Measurements from ENCODE around the gene DIPK1C. TPM values are rescaled to one million over a fixed set of nuclear protein-coding genes. Genes with fewer than 3 reads are reported as not detected.

Gene DIPK1C
- total and polyA plus RNA-seq, 2 experiments from 2014 or later: 0.28 to 0.40 TPM

DNA sequence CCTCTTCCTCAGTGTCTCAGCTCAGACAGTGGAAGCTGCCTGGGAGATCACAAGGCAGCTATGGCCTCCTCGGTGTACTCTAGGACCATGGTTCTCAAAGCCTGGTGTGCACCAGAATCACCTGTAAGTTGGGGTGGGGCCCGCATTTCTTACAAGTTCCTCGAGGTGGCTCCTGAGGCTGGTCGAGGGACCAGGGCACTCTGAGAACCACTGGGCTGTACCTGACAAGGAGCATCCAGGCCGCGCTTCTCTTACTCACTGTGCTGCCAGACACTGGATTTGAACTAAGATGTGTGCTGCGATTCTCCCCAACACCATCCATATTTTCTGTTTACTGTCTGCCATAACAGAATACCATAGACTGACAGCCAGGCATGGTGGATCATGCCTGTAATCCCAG lies 59.5 kb downstream of the DIPK1C start:
- WGBS (ENCODE audit: low lambda C conversion rate, missing lambda C conversion rate): 78% methylated on average over 7 of the region's 7 CpGs
- H3K27me3 ChIP-seq: no peaks in the 10 kb centered on the region
- H3K9me2 ChIP-seq (replicated peaks; ENCODE audit: insufficient read depth): no peaks in the 10 kb centered on the region
- H3K27ac ChIP-seq: no peak overlapping the region
- peaks cover 10% of the 10 kb centered on the region for H3K4me1 ChIP-seq (ENCODE audit: insufficient read depth)
- no peaks in the 10 kb centered on the region for H3K79me2 ChIP-seq
- H3K9me3 ChIP-seq (ENCODE audit: low read depth): no peaks in the 10 kb centered on the region
- no peak overlapping the region for H2AFZ ChIP-seq
- TF ChIP-seq EZH2 (IDR thresholded peaks at IDR 0.05; ENCODE audit: borderline replicate concordance) (no peak), EZH2phosphoT487 (IDR thresholded peaks at IDR 0.05; ENCODE audit: low read depth, severe bottlenecking, unreplicated experiment) (no peak)
- TF ChIP-seq, protein P1, sequence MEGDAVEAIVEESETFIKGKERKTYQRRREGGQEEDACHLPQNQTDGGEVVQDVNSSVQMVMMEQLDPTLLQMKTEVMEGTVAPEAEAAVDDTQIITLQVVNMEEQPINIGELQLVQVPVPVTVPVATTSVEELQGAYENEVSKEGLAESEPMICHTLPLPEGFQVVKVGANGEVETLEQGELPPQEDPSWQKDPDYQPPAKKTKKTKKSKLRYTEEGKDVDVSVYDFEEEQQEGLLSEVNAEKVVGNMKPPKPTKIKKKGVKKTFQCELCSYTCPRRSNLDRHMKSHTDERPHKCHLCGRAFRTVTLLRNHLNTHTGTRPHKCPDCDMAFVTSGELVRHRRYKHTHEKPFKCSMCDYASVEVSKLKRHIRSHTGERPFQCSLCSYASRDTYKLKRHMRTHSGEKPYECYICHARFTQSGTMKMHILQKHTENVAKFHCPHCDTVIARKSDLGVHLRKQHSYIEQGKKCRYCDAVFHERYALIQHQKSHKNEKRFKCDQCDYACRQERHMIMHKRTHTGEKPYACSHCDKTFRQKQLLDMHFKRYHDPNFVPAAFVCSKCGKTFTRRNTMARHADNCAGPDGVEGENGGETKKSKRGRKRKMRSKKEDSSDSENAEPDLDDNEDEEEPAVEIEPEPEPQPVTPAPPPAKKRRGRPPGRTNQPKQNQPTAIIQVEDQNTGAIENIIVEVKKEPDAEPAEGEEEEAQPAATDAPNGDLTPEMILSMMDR (IDR thresholded peaks at IDR 0.05; ENCODE audit: poor library complexity): no peak
- DNase-seq (ENCODE audit: low spot score): no peak
- H3K36me3 ChIP-seq (replicated peaks; ENCODE audit: insufficient read depth, low read depth): no peaks in the 10 kb centered on the region
- no peak overlapping the region for H3K4me3 ChIP-seq
- H4K20me1 ChIP-seq (ENCODE audit: insufficient read depth, poor library complexity, severe bottlenecking): no peaks in the 10 kb centered on the region
- H3K4me2 ChIP-seq: no peak overlapping the region

GRCh38 chr18:74396171-74397169 lies 60.6 kb downstream of the DIPK1C start:
- Histone ChIP-seq H3K4me3 (no peak overlapping the region), H3K79me2 (no peaks in the 10 kb centered on the region), H4K20me1 (ENCODE audit: insufficient read depth, poor library complexity, severe bottlenecking) (no peaks in the 10 kb centered on the region), H3K27me3 (no peaks in the 10 kb centered on the region), H3K36me3 (replicated peaks; ENCODE audit: insufficient read depth, low read depth) (no peaks in the 10 kb centered on the region), H3K4me1 (ENCODE audit: insufficient read depth) (peaks cover 10% of the 10 kb centered on the region), H3K4me2 (peak overlapping the region; percentile 53), H2AFZ (no peak overlapping the region), H3K9me2 (replicated peaks; ENCODE audit: insufficient read depth) (no peaks in the 10 kb centered on the region), H3K9me3 (ENCODE audit: low read depth) (no peaks in the 10 kb centered on the region), H3K27ac (peak overlapping the region; percentile 76)
- 72% methylated on average over 16 of the region's 16 CpGs for WGBS (ENCODE audit: low lambda C conversion rate, missing lambda C conversion rate)
- DNase-seq (ENCODE audit: low spot score): peak; percentile 54
- TF ChIP-seq EZH2phosphoT487 (IDR thresholded peaks at IDR 0.05; ENCODE audit: low read depth, severe bottlenecking, unreplicated experiment): no peak
- TF ChIP-seq, protein P1 (IDR thresholded peaks at IDR 0.05; ENCODE audit: poor library complexity): no peak
- TF ChIP-seq EZH2 (IDR thresholded peaks at IDR 0.05; ENCODE audit: borderline replicate concordance): no peak

- peak overlapping the region; percentile 76 for H3K27ac ChIP-seq
- H3K4me2 ChIP-seq: peak overlapping the region; percentile 32
- no peaks in the 10 kb centered on the region for H3K9me3 ChIP-seq (ENCODE audit: low read depth)
- H3K4me1 ChIP-seq (ENCODE audit: insufficient read depth): peaks cover 10% of the 10 kb centered on the region
- no peaks in the 10 kb centered on the region for H3K79me2 ChIP-seq
- no peak for DNase-seq (ENCODE audit: low spot score)
- 76% methylated on average over 9 of the region's 9 CpGs for WGBS (ENCODE audit: low lambda C conversion rate, missing lambda C conversion rate)
- no peaks in the 10 kb centered on the region for H4K20me1 ChIP-seq (ENCODE audit: insufficient read depth, poor library complexity, severe bottlenecking)
- H3K4me3 ChIP-seq: no peak overlapping the region
- TF ChIP-seq EZH2phosphoT487 (IDR thresholded peaks at IDR 0.05; ENCODE audit: low read depth, severe bottlenecking, unreplicated experiment) (no peak), EZH2 (IDR thresholded peaks at IDR 0.05; ENCODE audit: borderline replicate concordance) (no peak)
- TF ChIP-seq, protein P1 (IDR thresholded peaks at IDR 0.05; ENCODE audit: poor library complexity): no peak
- no peaks in the 10 kb centered on the region for H3K9me2 ChIP-seq (replicated peaks; ENCODE audit: insufficient read depth)
- no peak overlapping the region for H2AFZ ChIP-seq
- H3K27me3 ChIP-seq: no peaks in the 10 kb centered on the region
- H3K36me3 ChIP-seq (replicated peaks; ENCODE audit: insufficient read depth, low read depth): no peaks in the 10 kb centered on the region
These were observed 61.4 kb downstream of the DIPK1C start for GRCh38 chr18:74395648-74396154.

All from hepatocyte (in vitro differentiated cells).